Embryonic facial prominence (tissue), 1 donor: ENCODE data around the gene B4GALNT3.

Experiments used
- DNase-seq: peaks from one replicate; pipeline ENCODE4 v3.0.0-alpha.2; 2016; ENCODE audit errors: extremely low spot score

B4GALNT3 gene

DNA sequence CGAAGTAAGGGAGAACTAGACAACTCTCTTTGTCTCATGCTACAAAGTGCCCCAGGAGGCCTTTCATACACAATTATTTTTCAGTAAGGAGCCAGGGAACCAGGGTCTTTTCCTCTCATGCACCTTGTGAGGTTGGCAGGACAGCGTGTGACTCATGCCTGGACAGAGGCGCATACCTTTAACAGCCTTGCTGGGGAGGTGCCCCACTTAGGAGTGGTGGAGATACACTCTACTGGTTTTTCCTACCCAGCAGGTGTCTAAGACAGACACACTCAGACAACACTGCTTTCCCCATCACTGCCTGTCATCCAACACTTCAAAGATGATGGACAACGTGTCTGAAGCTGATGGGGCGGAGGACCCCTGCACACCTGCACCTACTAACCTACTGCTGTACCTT, 49.1 kb downstream of the B4GALNT3 start:
- DNase-seq, result no peak

DNA sequence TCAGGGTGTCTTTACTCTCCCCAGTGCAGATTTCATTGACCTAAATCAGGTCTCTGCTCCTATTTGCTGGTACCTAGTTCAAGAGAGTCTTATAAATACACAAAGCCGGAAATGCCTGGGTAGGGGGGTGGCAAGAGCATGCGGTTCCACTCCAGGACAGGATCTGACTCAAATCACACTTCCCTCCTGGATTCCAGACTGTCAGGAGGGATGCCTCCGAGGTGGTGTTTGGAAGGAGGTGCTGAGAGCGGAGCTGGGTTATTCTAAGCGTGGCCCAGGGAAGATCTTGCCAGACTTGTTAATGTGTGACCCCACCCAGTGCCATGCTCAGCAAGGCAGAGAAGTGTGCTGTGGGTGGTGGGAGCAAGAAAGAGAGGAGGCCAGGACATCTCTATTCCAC, 49.8 kb downstream of the B4GALNT3 start:
- no peak for DNase-seq

DNA sequence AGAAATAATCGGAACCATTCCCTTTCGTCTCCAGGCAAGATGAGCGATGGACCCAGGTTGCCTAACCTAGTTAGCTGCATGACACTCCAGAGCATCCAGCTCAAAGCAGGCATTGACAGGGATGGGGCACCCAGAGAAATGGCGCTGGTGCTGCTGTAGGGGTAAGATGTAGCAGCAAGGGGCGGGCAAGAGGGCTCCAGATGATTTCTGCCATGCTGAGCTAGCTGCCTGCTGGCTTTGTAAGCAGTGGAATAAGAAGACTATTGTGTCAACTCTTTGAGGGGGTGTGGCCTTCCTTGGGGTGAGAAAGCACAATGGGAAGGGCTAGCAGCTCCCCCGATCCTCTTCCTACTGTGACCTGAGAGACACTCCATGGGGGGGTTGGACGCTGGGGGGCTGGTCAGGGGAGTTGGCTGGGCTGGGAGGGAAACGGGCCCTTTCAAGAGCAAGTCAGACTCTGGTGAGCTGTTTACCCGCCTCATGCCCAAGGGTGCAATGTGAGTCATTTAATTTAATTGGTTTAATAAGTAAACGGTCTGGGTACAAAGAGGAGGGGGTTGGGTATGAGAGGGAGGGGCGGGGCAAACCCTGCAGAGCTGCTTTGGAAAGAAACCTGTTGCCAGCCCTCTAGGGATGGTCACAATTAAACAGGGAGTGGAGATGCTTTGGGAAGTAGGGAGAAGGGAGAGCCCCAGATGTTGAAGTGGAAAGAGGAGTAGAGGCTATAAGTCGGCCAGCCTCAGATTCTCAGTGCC, 50.5 kb downstream of the B4GALNT3 start:
- DNase-seq, result no peak

DNA sequence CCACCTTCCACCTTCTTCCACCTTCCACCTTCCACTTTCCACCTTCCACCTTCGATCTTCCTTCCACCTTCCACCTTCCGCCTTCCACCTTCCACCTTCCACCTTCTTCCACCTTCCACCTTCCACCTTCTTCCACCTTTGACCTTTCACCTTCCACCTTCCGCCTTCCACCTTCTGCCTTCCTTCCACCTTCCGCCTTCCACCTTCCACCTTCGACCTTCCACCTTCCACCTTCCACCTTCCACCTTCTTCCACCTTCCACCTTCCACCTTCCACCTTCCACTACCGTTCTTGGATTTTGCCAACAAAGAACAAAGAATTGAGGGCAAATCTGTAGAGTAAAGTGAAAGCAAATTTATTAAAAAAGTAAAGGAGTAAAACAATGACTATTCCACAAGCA, 53.2 kb downstream of the B4GALNT3 start:
- DNase-seq, result no peak

DNA sequence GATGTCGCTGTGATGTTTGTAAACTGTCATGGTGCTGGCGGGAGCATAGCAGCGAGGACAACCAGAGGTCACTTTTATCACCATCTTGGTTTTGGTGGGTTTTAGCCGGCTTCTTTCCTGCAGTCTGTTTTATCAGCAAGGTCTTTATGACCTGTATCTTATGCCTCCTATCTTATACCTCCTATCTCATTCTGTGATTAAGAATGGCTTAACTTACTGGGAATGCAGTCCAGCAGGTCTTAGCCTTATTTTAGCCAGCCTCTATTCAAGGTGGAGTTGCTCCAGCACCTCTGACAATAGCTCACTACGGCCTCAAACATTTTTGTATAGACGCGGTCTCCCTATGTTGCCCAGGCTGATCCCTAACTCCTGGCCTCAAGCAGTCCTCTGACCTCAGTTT, 53.7 kb downstream of the B4GALNT3 start:
- no peak for DNase-seq

DNA sequence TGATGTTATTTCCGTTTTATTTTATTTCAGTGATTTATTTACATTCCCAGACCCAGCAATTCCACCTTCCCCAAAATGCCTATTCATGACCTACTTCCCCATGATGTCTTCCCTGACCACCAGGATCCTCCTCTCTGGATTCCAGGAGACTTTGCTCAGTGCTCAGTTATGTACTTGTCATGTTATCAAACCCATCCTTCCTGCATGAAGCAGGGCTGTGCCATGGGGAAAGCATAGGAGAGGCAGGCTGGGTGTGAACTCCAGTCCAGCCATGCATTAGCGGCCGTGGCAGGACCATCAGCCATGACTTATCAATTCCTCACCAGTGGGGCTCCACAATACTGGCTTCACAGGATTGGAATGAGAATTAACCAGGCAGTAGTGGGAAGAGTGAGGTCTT, 57.8 kb downstream of the B4GALNT3 start:
- DNase-seq, result no peak

DNA sequence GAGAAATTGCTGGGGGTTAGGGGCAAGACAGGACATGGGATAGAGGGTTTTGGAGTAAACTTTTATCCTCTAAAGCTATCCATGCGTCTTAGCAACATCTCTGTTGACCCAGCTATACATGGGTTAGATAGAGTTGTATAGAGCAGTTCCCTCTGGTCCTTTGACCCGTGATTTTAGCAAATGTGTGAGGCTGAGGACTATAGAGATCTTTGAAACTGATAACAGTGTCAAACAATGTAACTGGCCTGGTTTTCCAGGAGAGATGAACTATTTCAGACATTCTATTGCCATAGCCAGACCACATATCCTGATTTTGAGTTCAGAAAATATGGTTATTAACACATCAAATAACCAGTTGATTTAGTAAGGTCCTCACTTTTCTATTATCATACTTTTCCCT, 60.4 kb downstream of the B4GALNT3 start:
- DNase-seq, result no peak

DNA sequence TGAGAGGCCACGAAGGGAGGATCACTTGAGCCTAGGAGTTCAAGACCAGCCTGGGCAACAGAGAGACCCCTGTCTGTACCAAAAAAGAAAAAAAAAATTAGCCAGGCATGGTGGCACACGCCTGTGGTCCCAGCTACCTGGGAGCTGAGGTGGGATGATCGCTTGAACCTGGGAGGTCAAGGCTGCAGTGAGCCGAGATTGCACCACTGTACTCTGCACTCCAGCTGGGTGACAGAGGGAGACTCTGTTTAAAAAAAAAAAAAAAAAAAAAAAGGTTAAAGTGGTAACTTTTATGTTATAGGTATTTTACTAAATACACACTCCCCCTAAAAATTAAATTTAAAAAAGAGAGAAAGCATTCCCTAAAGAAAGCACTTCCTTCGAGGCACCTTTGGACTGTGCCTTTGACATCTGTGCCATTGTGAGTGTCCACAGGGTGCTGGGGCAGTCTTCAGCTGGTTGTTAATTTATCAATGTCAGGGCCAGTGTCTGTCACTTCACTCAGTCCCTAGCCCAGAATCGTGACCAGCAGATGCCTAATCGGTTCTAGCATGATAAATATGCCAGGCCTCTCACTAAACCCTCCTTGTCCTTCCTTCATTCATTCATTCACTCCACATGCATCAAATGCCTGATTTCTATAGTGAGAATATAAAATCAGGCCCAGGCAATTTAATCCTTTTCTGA, 63.1 kb downstream of the B4GALNT3 start:
- DNase-seq, result no peak

DNA sequence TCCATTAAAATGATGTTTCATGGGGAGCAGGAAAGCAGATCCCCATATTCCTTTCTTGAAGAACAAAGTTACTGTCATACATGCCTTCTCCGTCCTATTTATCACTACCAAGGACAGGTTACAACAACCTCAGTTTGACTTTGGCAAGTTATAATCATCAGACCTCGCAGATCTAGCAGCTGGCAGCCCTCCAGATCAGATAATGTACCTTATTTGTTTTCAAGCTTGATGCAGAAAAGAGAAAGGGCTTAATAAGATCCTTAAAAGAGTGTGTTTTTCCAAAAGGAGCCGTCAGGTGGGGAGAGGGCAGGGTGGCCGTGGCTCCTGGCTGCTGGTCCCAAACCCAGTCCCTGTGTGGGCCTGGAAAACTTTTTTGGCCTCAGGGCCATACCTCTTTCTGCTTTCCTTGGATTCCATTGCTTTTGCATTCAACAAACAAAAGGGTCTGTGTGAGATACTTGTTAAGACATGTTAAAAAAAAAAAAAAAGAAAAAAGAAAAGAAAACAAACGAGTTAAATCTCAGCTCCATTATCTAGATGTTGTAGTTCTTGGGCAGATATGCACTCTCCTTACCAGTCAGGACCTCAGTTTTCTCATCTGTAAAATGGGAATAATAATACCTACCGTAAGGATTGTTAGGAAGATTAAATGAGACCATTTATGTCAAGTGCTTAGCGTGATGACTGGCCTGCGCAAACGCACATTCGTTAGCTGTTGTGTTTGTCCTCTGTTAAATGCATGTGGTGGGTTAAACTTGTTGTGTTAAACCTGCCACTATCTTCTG, 64.6 kb downstream of the B4GALNT3 start:
- no peak for DNase-seq

DNA sequence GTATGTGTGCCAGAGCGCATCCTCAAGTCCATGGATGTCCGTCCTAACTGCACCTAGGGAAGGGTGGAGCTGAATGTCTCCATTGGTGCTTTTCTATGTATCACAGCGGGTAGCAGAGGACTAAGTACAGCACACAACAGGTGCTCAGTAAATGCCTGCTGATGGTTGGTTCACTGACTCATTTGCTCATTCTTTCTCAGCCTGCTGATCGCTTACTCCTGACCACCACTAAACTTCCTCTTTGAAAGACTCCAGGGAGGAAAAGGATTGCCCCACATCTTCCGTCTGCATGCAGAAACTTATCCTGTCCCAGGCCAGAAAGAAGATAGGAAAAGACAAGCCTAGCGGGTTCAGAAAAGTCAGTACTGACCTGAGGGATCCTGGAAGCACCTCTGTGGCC, 66.3 kb downstream of the B4GALNT3 start:
- no peak for DNase-seq

DNA sequence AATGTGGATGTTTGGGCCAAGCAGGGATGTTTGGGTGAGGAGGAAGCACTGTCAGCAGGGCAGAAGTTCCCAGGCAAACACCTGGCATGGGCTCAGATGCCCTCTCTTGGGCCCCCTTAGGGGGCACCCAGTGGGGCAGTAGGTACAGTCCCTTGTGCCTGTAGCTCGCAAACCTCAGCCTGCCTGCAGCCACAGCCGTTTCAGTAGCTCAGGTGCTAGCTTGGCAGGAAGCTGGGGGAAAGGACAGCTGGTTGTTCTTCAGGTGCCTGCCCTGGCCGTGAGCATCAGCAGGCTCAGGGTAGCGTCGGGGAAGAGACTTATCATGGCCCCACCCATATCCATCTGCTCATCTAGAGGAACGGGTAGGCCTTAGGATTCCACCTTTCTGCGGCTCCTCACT, 67.5 kb downstream of the B4GALNT3 start:
- no peak for DNase-seq

DNA sequence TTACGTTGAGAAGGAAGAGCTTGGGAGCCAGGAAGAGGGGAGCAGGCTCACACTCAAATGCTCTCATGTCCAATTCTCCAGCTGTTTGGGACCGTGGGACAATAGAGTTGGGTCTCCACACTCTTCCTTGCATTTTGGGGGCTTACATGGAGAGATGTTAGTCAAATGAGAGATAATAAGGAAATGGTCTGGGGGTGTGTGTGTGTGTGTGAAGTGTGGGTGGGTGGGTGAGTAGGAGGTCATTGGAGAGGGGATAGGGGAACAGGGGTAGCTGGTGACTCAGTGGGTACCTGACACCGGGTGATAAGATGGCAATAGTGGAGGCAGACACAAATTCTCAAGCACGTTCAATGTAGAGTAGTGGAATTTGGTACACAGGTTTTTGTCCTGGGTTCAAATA, 68.0 kb downstream of the B4GALNT3 start:
- DNase-seq, result no peak

DNA sequence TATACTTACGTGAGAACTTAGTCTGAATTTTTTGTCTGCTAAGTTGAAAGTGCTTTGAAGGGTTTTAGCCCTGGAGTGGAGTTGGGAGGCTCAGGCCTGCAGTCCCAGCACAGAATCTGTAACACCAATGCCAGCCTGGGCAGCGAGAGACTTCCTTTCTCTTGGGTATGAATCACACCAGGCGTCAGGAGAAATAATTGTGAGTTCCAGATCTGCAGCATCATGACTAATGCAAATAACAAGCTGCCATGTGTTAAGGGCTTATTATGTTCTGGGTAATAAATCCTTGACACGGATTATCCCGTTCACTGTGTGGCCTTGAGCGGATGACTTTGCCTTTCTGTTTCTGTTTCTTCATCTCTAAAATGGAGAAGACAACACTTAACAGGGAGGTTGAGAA, 70.6 kb downstream of the B4GALNT3 start:
- no peak for DNase-seq

DNA sequence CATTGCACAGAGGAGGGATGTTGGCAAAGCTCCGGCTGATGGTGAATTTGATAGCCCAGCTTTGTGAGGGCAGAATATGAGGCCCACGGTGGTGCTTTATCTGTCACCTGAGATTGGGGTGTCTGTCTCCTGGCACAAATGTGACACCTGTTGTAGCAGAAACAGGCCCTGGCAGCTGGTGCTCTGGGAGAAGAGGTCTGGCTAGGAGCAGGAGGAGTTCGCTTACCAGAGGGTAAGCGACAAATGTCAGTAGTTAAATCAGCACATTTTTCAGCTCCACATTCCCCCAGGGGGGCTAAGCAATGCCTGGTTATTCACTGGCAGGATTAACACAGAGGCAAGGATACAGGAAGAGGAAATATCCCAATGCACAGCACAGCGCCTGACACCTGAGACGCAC, 71.1 kb downstream of the B4GALNT3 start:
- no peak for DNase-seq

DNA sequence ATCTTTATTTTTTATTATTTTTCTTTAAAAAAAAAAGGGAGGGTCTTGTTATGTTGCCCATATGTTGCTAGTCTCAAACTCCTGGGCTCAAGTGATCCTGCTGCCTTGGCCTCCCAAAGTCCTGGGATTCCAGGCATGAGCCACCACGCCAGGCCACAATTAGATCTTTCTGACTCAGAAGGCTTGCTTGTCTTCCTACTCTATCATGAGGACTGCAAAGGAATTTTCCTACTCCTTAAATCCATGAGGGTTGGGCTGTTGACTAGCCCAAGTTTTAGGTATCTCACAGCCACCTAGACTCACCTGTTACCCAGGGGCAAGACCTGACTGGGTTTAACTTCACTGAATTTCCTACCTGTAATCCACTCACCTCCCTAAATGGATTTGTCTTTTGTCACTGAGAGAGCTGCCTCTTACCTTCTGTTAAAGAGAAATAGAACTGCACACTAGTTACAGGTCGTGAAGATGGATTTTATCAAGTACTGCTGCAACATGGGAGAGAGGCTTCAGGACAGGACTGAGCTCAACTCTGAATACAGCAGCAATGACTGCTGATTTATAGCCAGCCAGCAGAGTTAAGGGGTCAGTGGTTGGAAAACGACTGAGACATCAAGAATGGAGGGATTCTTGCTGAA, 72.3 kb downstream of the B4GALNT3 start:
- no peak for DNase-seq

DNA sequence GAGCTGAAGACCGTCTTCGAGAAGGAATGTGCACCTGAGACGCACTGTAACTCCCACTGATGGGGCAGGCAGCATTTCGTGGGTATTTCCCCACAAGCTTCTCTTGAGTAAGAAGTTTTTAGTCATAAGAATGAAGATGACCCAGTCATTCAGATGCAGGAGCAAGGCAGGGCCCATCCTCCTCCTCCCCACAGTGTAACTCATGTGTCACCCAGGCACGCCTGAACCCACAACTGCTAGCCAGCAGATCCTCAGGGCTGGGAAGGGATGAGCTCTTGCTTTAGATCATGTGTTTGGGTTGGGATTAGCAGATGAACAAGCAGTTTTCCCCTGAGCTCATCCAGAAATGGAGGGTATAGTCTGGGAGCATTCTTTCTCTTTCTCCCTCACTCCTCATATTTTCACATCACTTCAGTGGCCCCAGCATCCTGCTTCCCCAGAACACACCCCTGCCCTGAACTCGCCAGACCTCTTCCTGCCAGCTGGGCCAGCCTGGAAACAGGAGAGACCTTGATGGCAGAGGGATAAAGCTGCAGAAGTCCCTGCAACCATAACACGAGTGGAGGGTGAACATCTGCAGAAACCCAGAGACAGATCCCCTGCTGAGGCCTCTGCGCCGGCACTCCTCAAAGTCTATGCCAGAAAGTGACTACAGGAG, 73.3 kb downstream of the B4GALNT3 start:
- no peak for DNase-seq

DNA sequence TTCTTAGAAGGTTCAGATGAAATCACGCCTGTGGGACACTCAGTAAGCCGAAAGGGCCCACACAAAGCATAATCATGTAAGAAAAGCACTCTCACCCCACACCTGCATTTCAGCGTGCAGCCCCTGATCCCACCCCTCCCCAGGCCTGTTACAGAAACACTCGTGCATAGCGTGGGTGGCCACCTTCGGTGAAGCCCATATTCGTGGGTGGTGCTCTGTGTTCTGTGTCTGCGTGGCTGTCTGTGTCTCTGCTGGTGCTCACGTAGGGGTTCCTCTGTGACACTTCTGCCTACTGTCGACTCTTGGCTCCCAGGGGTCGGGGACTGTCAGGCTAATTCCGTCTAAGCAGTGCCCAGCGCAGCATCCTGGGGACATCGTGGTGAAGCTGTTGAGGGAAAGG, 74.0 kb downstream of the B4GALNT3 start:
- DNase-seq, result no peak

DNA sequence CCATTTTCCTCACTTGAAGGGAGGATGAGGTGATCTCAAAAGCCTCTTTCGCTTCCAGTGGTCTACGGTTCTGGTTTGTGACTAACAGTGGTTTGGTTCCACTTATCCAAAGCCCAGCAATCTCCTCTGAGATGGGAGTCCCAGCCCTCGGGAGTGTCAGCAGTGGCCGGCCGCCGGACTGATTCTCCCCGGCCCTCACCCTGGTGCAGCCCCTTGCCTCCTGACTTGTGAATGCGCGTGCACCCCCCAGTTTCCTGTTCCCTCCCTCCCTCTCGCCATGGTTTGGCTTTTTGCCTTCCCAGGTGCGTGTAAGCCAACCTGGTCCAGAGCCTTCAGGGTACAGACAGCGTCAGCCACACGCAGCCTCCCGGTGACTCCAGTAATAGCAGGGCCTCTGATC, 74.5 kb downstream of the B4GALNT3 start:
- DNase-seq, result no peak

DNA sequence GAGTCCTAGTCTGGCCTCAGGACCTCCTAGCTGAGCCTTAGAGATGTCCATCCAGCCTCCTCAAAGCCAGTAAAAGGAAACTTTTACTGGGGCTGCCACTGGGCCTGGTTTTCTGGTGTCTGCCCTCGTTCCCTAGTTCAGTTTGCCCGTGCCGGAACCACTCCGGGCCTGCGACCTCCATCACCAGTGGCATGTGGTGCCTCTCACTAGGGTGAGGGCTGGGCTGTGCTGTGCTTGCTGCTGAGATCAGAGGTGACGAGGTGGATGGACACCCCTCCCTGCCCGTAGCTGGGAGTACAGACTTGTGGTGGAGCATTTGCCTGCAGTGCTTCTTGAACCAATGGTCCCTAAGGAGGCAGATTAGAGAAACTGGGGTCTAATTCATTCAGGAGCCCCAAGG, 75.7 kb downstream of the B4GALNT3 start:
- DNase-seq, result no peak

DNA sequence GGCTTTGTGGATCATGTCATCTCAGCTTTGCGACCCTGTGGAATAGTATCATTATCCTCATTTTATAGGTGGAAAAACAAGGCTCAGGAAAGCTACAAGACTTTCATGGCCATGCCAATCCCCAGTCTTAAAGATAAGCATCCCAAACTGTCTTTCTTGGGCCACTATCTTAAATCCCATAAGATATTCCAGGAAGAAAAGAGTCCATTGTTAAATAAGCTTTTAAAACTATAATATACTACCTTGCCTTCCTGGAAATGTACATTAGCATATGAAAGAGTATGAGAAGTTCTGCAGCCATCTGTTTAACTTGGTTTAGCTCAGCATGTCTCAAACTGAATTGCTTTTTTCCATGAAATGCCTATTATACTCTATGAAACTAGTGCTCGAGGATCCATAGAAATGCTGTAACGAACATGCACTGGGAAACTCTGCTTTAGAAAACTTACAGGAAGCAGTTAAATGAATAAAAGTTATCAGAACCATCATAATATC, 77.1 kb downstream of the B4GALNT3 start:
- DNase-seq, result no peak

DNA sequence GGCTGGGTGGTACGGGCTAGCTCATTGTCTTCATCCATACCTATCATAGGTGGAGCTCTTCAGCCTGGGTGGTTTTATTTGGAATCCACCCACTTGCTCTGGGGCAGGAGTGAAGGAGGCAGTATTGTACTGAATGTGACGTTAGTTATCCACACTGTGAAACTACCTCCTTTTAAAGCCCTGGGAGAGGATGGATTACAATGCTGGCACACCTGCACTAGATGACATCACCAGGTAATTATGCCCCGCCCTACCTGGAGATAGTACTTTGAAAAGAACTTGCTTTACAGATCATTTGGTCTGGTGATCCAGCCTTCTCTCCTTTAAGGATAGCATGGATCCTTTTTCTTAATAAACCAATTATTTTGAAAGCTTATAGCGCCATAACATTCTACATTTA, 78.0 kb downstream of the B4GALNT3 start:
- DNase-seq, result no peak
